SK-N-MC (cell line): ENCODE results near the gene ITGAE.

ENCODE experiments used
- EZH2 ChIP-seq: fragments of 200-600 bp; sonication (generic); IDR thresholded peaks from one replicate; pipeline ENCODE4 v1.6.1; 2017; ENCODE audit warnings: antibody characterized with exemption
- FOXP2 ChIP-seq: optimal IDR thresholded peaks from 2 replicates; pipeline ENCODE3; 2011; ENCODE audit warnings: mild to moderate bottlenecking, moderate library complexity; ENCODE audit not compliant: insufficient read depth; ENCODE audit errors: extremely low read length, control extremely low read depth
- POLR2AphosphoS5 ChIP-seq: IDR thresholded peaks from 2 replicates; pipeline ENCODE4 v1.6.1; 2012; ENCODE audit warnings: mild to moderate bottlenecking, low read depth, low read length, borderline replicate concordance

GRCh38 chr17:3729881-3730280 is 71.1 kb downstream of the ITGAE start:
- TF ChIP-seq EZH2: no peak
- TF ChIP-seq POLR2AphosphoS5: no peak
- no peak for TF ChIP-seq FOXP2
